Fibroblast of skin of abdomen (primary cell): ENCODE measurements around the gene GNG3.
A peak's percentile ranks its signal among the peaks of the same experiment; 100 is the strongest.
"Not testable (repeated sequence)": the region's sequence is repeated elsewhere in the genome, so short reads cannot be mapped to it uniquely, and the experiment has no call there.

Source experiments
- DNase-seq: peaks from one replicate; pipeline ENCODE4 v3.0.0-alpha.2; 2013

The GNG3 gene

DNA sequence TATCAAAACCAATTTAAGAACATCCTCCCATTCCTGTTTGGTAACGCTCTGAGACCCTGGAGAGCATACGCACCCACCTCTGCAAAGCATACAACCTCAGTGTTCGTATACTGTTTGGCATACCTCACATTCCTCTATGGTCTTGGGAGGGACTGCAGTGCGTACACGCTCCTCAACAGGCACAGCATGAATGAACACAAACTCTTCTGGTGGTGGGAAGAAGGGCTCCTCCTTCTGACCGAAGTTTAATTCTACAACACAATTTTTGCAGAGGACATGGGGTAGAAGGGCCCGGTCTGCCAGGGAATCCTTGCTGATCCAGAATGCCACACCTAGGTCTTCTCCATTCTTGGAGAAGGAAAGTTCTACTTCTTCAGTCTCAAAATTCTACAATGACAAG, 14.5 kb downstream of the GNG3 start:
- peak; percentile 43 for DNase-seq

DNA sequence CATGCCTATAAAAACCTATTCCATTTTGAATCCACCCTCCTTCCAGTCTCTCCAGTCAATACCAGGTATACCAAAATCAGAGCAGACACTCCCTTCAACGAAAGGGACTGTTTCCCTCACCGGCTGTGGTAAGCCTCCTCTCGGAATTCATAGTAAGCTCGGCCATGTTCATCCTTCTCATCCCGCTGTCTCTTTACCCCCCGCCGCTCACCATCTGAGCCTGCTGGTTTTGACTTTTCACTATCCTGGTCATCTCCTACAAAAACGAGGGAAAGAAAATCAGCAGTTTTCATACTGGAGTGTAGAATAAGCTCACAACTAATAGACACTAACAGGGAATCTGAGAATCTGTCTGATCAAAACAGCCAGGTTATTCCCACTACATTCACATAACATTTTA, 16.7 kb downstream of the GNG3 start:
- no peak for DNase-seq

DNA sequence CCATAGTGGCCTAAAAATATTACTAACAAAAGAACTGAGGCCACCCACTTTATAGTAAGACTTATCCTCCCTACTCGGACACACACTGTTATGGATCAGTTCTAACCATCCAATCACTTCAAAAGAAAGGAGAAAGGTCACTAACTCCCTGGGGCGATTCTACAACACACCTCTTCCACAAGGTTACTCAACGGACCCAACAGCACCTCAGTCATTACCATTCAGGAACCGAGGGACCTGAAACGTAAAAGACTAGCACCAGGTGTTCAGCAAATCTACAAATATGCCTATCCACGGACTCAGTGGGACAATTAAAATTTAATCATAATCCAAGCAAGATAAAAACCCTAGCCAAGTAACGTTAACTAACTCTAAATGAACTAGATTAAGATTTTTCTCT, 18.2 kb downstream of the GNG3 start:
- DNase-seq, result no peak

DNA sequence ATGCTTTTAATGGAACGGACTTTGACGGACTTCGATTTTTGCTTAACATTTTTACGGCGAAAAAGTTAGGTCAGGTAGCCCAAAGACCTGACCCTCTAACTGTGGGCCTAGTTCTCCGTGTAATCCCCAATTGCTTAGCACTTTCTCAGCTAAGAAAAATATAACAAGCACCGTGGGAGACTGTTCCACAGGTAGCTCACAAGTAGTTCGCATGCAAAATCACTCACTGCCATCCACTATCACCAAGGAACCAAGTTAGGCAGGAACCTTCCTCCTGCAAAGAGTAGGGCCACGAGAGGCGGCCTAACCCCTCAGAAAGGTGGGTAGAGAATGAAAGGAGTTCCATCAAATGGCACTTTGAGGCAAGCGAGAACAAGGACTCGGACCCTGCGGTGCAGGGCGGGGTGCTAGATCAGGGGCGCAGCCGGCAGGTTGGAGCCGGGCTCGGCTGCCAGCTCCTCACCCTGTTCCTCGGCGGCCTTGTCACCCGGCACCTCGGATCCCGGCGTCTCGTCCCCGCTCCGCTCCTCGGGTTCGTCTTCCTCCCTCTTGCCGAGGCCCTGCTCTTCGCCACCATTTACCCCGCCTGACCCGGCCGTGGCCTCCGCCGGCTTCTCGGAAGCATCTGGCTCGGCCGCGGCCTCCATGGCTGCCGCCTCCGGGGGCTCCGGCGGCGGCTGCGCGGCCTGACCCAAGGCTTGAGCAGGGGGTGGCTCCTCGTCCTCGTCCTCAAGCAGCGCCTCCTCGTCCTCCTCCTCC, 18.9 kb downstream of the GNG3 start:
- no peak for DNase-seq

DNA sequence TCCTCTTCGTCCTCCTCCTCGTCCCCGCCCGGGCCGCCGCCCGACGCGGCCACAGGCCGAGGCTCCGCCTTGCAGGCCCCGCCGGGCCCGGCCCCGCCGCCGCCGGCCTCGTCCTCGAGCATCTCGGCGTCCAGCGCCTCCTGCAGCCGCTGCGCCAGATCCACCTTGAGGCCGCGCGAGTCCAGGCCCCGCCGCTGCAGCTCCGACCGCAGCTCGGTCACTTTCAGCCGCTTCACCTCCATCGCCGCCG, 19.4 kb downstream of the GNG3 start:
- no peak for DNase-seq

DNA sequence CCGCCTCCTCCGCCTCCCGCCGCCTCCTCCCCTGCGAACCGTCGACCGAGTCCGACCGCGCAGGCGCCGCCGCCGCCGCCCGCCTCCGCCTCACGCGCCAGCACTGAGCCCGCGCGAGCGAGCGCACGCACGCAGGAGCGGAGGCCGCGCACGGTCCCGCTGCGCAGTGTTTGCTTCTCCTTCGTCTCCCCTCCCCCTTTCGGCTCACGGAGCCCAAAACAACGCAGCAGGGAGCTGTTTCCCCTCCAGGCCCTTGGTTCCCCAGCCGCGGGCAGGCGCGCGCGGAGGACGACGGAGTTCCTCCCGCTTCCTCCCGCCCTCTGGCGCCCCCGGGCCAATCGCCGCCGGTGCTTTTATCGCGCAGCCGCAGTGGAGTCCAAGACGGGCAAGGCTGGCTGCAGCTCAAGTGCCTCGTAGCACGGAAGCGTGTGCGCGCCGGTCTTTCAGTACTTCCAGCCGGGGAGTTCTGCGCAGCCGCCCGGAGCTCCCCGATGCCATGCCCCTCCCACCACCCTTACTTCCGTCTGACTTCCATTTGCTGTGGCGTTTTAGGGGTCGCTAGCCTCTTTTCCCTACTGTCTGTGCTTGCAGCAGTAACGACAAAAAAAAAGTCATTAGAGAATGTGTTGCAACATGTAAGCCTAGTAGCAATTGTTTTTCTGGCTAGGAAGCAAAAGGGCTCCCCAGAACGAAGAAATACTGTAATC, 19.8 kb downstream of the GNG3 start, which contains the start of gene HNRNPUL2:
TSS of gene HNRNPUL2 (minus strand) at position 293 of the 707 bp plus-strand sequence. CDS start 301 bp downstream, outside the sequence.
- DNase-seq, result peak; percentile 100

DNA sequence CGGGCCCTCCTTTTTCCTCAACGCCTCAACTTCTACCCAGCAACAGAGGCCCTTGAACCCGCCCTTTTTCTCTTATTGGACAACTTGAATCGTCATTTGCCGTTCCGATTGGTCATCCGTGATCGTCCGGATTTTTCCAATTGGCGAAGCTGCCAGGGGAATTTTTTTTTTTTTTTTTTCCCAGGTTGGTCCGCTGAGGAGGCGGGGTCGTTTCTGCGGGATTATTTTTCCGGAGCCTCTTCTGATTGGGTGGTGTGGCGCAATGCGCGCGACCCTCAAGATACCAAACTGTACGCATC, 20.3 kb downstream of the GNG3 start:
- peak; percentile 98 for DNase-seq

DNA sequence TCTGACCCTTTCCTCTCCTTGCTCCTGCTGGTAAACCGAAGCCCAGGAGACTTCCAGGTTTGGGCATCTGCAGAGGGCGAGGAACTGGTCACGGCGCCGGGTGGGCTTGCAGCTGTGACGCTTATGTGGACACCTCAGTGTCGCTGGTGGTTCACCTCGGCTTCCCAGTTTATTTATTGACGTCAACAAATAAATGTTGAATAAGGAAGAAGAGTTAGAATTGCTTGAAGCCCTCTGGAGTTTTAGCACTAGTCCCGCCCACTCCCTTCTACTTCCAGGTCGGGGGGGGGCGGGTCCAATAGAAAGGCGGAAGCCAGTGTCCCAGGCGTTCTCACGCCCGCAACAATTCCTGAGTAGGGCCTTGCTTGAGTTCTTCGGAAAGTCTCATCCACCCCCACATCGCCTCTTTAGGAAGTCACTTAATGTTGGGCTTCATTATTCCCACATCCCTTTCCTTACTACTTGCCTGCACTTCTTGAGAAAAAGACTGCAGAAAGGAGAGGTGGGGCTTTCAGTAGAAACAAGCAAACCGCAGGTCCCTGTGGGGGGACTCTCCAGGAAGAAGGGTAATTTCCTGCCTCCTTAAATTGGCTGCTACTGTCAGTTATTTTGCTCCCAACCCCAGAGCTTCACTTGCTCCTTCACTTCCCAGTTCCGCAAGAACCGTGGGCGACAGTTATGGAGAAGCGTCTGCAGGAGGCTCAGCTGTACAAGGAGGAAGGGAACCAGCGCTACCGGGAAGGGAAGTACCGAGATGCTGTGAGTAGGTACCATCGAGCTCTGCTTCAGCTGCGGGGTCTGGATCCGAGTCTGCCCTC, 20.9 kb downstream of the GNG3 start, which contains the start of gene TTC9C:
TSS of gene TTC9C (plus strand) at position 316 of the 818 bp plus-strand sequence. CDS start at position 679, 363 bp downstream.
- peak; percentile 87 for DNase-seq

DNA sequence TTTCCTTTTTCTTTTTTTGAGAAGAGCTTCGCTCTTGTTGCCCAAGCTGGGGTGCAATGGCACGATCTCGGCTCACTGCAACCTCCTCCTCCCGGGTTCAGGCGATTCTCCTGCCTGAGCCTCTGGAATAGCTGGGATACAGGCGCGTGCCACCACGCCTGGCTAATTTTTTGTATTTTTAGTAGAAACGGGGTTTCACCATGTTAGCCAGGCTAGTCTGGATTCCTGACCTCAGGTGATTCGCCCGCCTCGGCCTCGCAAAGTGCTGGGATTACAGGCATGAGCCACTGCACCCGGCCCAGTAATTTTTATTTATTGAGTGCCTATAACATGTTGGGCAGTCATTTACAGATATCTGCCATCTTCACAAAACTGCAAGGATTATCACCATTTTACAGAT, 22.6 kb downstream of the GNG3 start:
- DNase-seq, result not testable (repeated sequence)

DNA sequence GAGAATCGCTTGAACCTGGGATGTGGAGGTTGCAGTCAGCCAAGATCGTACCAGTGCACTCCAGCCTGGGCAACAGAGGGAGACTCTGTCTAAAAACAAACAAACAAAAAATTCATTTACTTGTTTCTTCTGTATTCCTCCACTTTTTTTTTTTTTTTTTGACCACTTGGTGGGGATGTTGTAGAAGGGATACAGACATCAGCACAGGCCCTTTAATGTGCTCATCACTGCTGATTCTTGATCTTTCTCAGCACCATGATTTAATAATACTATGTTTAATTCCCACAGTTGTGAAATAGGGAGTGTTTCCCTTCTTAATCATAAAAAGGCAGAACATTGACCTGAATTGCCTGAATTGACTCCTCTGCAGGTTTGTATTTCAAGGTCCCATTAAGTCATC, 25.4 kb downstream of the GNG3 start:
- peak; percentile 20 for DNase-seq

DNA sequence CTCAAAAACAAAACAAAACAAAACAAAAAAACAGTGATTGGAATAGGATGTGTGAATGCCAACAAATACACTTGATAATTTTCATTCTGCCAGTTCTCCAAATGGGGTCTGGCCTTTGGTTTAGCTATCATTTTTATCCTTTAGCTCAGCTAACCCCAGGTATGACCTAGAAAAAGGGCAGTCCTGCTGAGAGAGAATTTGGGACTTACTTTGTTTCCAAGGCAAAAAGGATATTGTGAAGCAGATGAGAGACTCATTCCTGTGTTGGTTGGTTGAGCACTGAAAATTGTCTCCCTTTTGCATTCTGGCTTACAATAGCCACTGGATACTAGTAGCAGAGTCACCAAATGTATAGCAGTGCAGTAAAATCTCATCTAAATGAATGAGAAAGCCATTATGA, 29.7 kb downstream of the GNG3 start:
- DNase-seq, result no peak

DNA sequence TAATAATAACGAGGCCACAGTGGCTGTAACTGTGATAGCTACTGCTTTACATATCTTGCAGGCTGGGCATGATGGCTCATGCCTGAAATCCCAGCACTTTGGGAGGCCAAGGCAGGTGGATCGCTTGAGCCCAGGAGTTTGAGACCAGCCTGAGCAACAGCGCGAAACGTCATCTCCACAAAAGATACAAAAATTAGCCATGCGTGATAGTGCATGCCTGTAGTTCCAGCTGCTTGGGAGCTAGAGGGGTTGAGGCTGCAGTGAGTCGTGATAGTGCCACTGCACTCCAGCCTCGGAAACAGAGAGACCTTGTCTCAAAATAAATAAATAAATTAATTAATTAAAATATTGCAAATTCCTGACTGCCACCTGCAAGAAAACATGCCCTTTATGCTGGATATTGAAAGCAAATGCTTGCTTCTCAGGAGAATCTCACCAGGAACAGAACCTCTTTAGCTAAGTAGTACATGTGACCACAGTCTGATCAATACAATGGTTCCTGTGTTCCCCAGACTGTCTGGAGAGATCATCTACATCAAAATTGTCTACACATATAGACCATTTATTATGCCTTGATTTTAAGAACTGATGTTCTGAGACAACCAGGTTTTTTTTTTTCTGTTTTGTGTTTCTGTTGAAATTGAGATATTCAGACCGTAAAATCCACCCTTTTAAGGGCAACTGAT, 40.1 kb downstream of the GNG3 start:
- DNase-seq, result no peak

DNA sequence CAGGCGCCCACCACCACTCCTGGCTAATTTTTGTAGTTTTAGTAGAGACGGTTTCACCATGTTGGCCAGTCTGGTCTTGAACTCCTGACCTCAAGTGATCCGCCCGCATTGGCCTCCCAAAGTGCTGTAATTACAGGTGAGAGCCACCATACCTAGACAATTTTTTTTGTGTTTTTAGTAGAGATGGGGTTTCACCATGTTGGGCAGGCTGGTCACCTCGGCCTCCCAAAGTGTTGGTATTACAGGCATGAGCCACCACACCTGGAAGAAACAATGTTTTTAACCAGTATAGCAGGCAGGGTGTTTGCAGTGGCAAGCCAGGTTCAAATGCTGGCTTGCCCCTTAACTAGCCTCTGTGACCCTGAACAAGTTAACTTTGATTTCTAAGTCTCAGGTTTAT, 42.5 kb downstream of the GNG3 start:
- not testable (repeated sequence) for DNase-seq

DNA sequence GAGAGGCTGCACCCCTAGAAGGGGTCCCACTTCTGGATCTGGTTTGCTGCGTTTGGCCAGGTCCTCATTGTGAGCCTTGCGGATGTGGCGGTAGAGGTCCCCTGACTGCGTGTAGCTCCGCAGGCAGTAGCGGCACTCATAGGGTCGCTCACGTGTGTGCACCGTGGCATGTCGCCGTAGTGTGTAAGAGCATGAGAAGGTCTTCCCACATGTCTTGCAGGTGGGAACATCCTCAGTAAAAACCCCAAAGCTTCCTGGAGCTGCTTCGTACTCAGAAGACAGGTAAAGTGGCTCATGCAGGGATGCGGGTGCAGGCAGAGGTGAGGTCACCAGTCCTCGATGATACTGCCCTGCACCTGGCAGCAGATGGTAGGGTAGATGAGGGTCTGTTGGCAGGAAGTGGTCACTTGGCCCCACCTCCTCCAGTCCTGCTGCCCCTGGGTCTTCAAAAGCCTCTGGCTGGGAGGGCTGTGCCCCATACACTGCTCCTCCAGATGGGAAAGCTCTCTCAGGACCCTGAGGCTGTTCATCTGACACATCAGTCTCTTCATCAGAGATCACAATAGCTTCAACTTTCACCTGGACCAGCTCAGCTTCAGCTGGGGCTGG, 44.8 kb downstream of the GNG3 start:
- DNase-seq, result no peak

DNA sequence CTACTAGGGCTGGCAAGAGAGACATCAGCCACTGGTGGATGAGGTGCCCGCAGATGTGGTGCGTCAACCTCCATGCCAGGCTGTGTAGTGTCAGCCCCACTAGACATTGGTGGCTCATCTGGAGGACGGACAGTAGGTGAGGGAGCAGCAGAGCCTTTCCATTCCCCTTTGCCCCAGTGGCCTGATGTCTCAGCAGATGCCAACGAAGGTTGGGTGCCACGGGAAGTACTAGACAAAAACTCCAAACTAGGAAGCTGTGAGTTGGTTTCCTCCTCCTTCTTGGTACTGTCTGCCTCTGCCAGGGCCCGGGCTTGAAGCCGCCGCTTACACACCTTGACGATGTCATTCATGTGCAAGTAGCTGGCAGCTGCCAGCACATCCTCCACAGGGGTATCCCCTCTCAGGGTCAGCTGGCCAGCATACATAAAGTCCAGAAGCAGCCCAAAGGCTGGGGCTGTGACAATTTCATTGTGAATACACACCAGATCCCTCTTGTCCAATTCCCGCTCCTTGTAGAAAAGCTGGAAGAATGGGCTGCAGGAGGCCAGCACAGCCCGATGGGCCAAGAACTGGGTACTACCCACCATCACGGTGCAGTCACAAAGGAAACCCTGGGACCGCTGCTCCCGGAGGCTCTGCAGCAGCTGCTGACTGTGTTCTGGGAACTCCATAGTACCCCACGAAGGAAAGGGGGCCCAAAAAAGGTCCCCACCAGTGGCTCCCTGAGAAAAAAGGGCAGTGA, 45.7 kb downstream of the GNG3 start:
- DNase-seq, result no peak

DNA sequence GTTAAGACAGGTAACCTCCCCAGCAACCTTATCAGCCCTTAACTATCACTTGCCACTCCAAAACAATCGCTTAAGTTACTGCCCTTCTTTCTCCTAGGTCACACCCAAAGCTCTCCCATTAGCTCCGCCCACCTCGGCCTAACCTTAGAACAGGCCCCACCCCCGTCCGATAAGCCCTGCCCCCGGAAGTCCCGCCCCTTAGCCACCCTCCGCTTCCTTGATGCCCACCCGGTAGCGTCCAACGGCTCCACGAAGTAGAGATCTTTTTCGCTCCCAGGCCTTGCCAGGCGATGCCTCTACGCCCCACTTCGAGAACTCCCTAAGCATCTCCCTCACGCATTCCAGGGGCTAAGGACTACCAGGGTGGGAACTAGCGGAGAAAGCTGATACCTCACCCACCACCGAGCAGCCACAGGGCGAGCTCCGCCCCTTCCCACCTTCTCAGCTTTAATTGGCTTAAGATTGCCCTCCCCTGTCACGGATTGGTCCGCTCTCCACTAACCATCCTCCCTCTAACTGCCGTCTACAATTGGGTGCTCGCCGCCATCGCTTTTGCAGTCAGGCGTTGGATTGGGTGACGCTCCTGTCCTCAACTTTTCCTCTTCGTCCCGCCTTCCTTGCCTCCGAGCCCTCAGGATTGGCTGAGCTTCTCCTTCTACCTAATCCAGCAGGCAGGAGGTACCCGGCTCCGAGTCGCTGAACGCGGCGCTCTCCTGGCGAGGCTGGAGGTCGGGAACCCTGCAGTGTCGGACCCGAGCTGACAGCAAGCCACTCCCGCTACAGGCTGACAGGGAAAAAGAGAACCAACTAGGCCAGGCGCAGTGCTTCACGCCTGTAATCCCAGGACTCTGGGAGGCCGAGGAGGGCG, 46.5 kb downstream of the GNG3 start, which contains the start of gene ZBTB3:
TSS of gene ZBTB3 (minus strand) at position 425 of the 868 bp plus-strand sequence. CDS start 496 bp downstream, outside the sequence.
- DNase-seq, result peak; percentile 99

DNA sequence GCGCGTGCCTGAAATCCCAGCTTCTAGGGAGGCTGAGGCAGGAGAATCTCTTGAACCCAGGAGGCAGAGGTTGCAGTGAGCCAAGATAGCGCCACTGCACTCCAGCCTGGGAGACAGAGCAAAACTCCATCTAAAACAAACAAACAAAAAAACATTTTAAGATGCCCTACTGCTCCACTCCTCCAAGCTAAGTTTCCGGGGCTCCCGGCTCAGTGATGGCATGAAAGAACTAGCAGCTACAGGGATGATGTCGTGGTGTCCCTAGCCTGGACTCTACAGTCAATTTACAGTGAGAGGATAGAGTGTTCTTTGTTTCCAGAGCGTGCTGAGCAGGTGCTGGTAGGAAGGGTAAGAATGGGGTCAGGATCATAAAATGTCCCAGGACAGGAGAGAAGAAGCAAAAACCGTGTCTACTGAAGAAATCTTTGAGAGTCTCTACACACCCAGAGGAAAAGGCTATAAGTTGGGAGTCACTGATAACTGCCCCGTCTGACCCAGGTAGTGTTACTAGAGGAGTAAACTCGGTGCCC, 47.7 kb downstream of the GNG3 start:
- DNase-seq, result no peak

DNA sequence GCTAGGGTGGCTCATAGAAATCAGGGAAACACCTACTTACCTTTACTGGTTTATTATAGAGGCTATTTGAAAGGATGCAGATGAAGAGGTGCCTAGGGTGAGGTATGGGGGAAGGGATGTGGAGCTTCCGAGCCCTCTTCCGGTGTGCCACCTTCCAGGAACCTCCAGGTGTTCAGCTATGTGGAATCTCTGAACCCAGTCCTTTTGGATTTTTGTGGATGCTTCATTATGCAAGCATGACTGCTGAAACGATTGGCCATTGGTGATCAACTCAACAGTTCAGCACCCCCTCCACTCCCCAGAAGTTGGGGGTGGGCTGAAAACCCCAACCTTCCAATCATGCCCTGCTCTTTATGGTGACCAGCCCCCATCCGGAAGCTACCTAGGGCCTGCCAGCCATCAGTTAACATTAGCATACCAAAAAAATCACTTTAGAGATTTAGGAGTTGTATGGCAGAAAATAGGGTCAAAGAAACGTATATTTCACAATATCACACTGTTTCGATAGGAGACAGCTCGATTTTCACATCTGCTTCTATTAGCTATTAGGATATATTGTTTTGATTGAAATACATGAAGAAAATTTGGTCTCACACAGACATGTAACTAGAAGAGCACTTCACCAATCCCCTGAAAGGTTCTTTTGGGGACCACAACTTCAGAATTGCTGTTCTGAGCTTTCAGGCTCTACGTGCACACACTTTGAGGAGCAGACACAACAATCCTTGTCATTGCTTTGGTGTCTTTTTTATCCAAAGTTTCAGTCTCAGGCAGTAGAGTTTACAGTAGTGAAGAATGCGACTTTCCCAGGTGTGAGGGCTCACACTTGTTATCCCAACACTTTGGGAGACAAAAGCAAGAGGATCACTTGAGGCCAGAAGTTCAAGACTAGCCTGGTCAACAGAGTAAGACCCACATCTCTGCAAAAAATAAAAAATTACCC, 50.6 kb downstream of the GNG3 start:
- DNase-seq, result no peak
